ENCODE measurements around the gene SLX4IP. TPM values are rescaled to one million over a fixed set of nuclear protein-coding genes. Genes with fewer than 3 reads are reported as not detected.
"Not testable (repeated sequence)": the region's sequence is repeated elsewhere in the genome, so short reads cannot be mapped to it uniquely, and the experiment has no call there.

SLX4IP gene
- total RNA-seq, 1 donor from 2014 or later = 7.5 TPM

- no peak for DNase-seq
These were observed 142.5 kb downstream of the SLX4IP start for GRCh38 chr20:10577648-10578047.

- no peak for DNase-seq
These were observed 143.5 kb downstream of the SLX4IP start for GRCh38 chr20:10578607-10579006.

GRCh38 chr20:10579942-10580341, 144.8 kb downstream of the SLX4IP start:
- no peak for DNase-seq

- no peak for DNase-seq
These were observed 145.6 kb downstream of the SLX4IP start for GRCh38 chr20:10580700-10581099.

GRCh38 chr20:10581823-10582222, 146.7 kb downstream of the SLX4IP start:
- no peak for DNase-seq

GRCh38 chr20:10584371-10584770, 149.3 kb downstream of the SLX4IP start:
- no peak for DNase-seq

- no peak for DNase-seq
These were observed 150.2 kb downstream of the SLX4IP start for GRCh38 chr20:10585308-10585707.

GRCh38 chr20:10586296-10586695, 151.2 kb downstream of the SLX4IP start:
- DNase-seq = no peak

GRCh38 chr20:10590446-10590845, 155.3 kb downstream of the SLX4IP start:
- not testable (repeated sequence) for DNase-seq

- DNase-seq = no peak
These were observed 156.0 kb downstream of the SLX4IP start for GRCh38 chr20:10590950-10591671.

- no peak for DNase-seq
These were observed 156.9 kb downstream of the SLX4IP start for GRCh38 chr20:10591946-10592521.

GRCh38 chr20:10594296-10594868, 159.3 kb downstream of the SLX4IP start:
- no peak for DNase-seq

- DNase-seq = no peak
These were observed 160.2 kb downstream of the SLX4IP start for GRCh38 chr20:10595266-10595665.

- no peak for DNase-seq
These were observed 160.9 kb downstream of the SLX4IP start for GRCh38 chr20:10595985-10596384.

- DNase-seq = no peak
These were observed 161.6 kb downstream of the SLX4IP start for GRCh38 chr20:10596710-10597121.

- no peak for DNase-seq
These were observed 162.5 kb downstream of the SLX4IP start for GRCh38 chr20:10597637-10598036.

- no peak for DNase-seq
These were observed 167.2 kb downstream of the SLX4IP start for GRCh38 chr20:10602221-10602871.

GRCh38 chr20:10603378-10603777, 168.3 kb downstream of the SLX4IP start:
- no peak for DNase-seq

GRCh38 chr20:10603971-10604864, 169.1 kb downstream of the SLX4IP start:
- DNase-seq = no peak

- no peak for DNase-seq
These were observed 169.8 kb downstream of the SLX4IP start for GRCh38 chr20:10604865-10605440.

GRCh38 chr20:10605547-10606195, 170.6 kb downstream of the SLX4IP start:
- DNase-seq = no peak
